Measurements from ENCODE around the gene LSM3.
A peak's percentile ranks its signal among the peaks of the same experiment; 100 is the strongest.

LSM3 gene

DNA sequence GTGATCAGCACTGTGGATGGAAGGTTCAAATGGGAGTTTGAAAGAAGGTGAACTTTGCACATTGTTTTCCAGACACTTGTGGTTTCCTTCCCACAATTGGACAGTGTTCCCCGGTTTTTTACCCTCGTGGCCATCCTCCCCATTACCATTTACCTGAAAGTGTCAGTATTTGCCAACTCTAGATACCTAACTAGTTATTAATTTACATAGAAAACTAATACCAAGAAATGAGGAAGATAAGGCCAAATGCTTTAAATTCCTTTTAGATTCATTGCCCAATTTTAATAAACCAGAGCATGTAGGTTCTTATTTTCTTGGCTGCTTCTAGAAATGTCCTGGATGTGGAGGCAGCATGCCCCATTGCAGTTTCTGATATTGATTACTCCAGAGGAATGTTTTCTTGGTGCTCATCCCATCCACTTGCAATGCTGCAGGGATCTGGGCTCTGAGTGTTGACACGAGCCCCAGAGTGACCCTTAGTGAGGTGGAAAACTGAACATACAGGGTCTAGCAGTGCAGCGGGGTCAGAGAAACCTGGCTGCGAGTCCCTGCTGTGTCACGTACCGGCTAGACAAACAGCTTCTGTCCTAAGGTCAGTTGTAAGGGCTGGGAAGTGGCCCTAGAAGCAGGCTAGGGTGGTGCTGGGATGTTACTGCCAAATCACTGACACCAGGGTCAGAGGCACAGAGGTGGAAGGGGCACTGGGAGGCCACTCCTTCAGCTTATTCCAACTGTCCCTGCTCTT is 23.5 kb downstream of the LSM3 start:
- no peak for TF ChIP-seq CTCF (IDR thresholded peaks at IDR 0.05; ENCODE audit: insufficient read depth, low read depth, low read length, missing control alignments)
- H3K4me3 ChIP-seq (ENCODE audit: low read length): no peak overlapping the region
- no peak for DNase-seq (ENCODE audit: low read depth)

DNA sequence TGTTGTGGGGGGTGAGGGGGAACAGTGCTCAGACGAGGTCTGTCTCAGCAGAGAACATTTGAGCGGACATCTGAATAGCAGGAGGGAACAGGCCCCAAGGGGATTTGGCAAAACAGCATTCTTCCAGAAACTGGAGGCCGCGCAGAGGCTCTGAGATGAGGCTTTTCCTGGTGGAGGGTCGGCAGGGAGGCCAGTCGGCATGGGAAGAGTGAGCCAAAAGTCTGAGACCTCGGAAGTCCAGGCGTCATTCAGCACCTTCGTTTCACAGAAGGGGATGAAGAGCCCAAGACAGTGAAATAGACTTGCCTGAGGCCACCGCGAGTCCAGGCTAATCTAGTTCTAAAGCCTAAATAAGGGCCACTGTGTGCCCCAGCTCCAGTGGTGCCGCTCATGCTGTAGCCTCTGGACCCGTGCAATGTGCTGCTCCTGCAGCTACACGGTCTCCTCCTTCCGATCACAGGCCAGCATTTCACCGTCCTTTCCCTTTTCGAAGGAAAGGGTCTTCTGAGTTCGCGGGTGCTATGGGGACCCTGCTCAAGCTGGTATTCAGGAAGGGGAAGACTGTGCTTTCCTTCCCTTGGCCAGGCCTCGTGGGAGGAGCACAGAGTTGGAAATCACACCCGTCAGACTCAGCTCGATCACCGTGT is 24.4 kb downstream of the LSM3 start:
- no peak for DNase-seq (ENCODE audit: low read depth)

GRCh38 chr3:14203521-14204079 is 25.0 kb downstream of the LSM3 start:
- peak; percentile 94 for TF ChIP-seq CTCF (IDR thresholded peaks at IDR 0.05; ENCODE audit: insufficient read depth, low read depth, low read length, missing control alignments)
- no peak overlapping the region for H3K4me3 ChIP-seq (ENCODE audit: low read length)
- DNase-seq (ENCODE audit: low read depth): peak; percentile 84

More for the DNA sequence above, 24.4 kb downstream of the LSM3 start:
- H3K4me3 ChIP-seq (ENCODE audit: low read length): no peak overlapping the region
- TF ChIP-seq CTCF (IDR thresholded peaks at IDR 0.05; ENCODE audit: insufficient read depth, low read depth, low read length, missing control alignments): no peak

DNA sequence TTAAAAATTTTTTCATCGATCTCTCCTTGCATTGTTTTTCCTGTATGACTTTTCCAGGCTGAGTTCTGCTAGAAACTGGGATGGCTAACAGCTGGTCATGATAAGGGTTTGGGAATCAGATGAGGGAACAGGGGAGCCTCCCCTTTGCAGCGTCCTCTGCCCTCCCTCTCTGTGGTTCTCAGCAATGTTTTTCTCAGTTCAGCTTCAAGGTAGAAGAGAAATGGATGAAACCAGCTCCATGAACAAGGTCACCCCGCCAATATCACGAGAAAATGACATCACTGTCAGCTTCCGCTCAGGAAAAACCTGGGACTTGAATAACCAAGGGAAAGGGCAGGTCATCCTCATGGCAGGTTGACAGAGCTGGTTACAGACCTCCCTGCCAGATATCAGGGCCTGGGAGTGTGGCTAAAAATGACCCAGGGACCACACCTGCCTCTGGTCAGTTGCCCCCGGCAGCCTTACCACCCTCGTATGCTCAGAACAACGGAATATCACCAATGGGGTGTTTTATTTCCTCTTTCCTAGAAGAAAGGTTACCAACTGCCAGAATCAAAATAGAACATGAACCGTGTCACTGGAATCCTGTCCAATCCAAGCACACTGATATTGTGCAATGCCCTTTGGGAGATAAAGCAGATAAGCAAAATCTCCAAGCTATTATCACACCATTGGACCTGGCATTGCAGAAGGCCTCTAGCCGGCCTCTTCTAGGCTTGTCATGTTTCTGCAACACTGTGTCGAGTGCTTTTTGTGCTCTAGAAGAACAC is 26.1 kb downstream of the LSM3 start:
- TF ChIP-seq CTCF (IDR thresholded peaks at IDR 0.05; ENCODE audit: insufficient read depth, low read depth, low read length, missing control alignments): no peak
- DNase-seq (ENCODE audit: low read depth): no peak
- no peak overlapping the region for H3K4me3 ChIP-seq (ENCODE audit: low read length)

GRCh38 chr3:14206548-14207177 is 28.0 kb downstream of the LSM3 start:
- DNase-seq (ENCODE audit: low read depth): no peak
- TF ChIP-seq CTCF (IDR thresholded peaks at IDR 0.05; ENCODE audit: insufficient read depth, low read depth, low read length, missing control alignments): no peak

GRCh38 chr3:14208168-14208567 is 29.6 kb downstream of the LSM3 start:
- TF ChIP-seq CTCF (IDR thresholded peaks at IDR 0.05; ENCODE audit: insufficient read depth, low read depth, low read length, missing control alignments): no peak
- no peak overlapping the region for H3K4me3 ChIP-seq (ENCODE audit: low read length)
- no peak for DNase-seq (ENCODE audit: low read depth)

More at GRCh38 chr3:14206548-14207177, 28.0 kb downstream of the LSM3 start:
- no peak overlapping the region for H3K4me3 ChIP-seq (ENCODE audit: low read length)

All from epithelial cell of esophagus (primary cell).